OCI-LY3 (cell line): Measurements from ENCODE around the gene AZU1.
"Not testable (repeated sequence)": the region's sequence is repeated elsewhere in the genome, so short reads cannot be mapped to it uniquely, and the experiment has no call there.

Experiments
- H2AFZ ChIP-seq: fragments of 200-600, 300-600 bp; shearing (Covaris generic); 2 replicates; pipeline ENCODE4 v1.6.0; 2014; ENCODE audit warnings: antibody characterized with exemption, low read depth, low read length
- H3K27ac ChIP-seq: fragments of 200-600, 300-600 bp; sonication (generic); 2 replicates; pipeline ENCODE4 v1.5.1; 2014; ENCODE audit warnings: mild to moderate bottlenecking, low read length, moderate library complexity, mixed read lengths
- H3K27me3 ChIP-seq: fragments of 200-600, 300-600 bp; sonication (generic); 2 replicates; pipeline ENCODE4 v1.6.1; 2014; ENCODE audit warnings: low read depth, low read length, mixed read lengths
- H3K36me3 ChIP-seq: fragments of 200-600, 300-600 bp; sonication (generic); replicated peaks from 2 replicates; pipeline ENCODE3; 2014; ENCODE audit warnings: low read depth, low read length, mixed read lengths
- H3K4me1 ChIP-seq: fragments of 300-600, 200-600 bp; sonication (generic); 2 replicates; pipeline ENCODE4 v1.6.1; 2014; ENCODE audit warnings: low read length, mixed read lengths
- H3K4me2 ChIP-seq: fragments of 200-600, 300-600 bp; sonication (generic); 2 replicates; pipeline ENCODE4 v1.6.1; 2014; ENCODE audit warnings: low read length, mixed read lengths
- H3K4me3 ChIP-seq: fragments of 300-600, 200-600 bp; sonication (generic); 2 replicates; pipeline ENCODE4 v1.5.1; 2014; ENCODE audit warnings: antibody characterized with exemption, mild to moderate bottlenecking, low read length, moderate library complexity
- H3K79me2 ChIP-seq: fragments of 300-600, 200-600 bp; shearing (Covaris generic); 2 replicates; pipeline ENCODE4 v1.6.1; 2014; ENCODE audit warnings: mild to moderate bottlenecking, low read length, mixed read lengths
- H3K9ac ChIP-seq: fragments of 300-600, 200-600 bp; shearing (Covaris generic); 2 replicates; pipeline ENCODE4 v1.6.0; 2014; ENCODE audit warnings: mild to moderate bottlenecking, low read length, moderate library complexity
- H3K9me3 ChIP-seq: fragments of 200-600, 300-600 bp; shearing (Covaris generic); 2 replicates; pipeline ENCODE4 v1.6.1; 2014; ENCODE audit warnings: low read length, mixed read lengths; ENCODE audit not compliant: insufficient read depth
- H4K20me1 ChIP-seq: fragments of 200-600, 300-600 bp; sonication (generic); 2 replicates; pipeline ENCODE4 v1.6.1; 2016; ENCODE audit warnings: low read length, mixed read lengths; ENCODE audit not compliant: insufficient read depth
- EZH2phosphoT487 ChIP-seq: fragments of 200-600 bp; shearing (Covaris generic); IDR thresholded peaks from 2 replicates; pipeline ENCODE4 v1.6.1; 2018; ENCODE audit warnings: antibody characterized with exemption, mixed run types, low read depth
- TF ChIP-seq, protein P1 (sequence below): fragments of 200-600, 300-600 bp; sonication (generic); IDR thresholded peaks from 2 replicates; pipeline ENCODE4 v1.5.1; 2014; ENCODE audit warnings: antibody characterized with exemption, low read length, low read depth

Gene AZU1

DNA sequence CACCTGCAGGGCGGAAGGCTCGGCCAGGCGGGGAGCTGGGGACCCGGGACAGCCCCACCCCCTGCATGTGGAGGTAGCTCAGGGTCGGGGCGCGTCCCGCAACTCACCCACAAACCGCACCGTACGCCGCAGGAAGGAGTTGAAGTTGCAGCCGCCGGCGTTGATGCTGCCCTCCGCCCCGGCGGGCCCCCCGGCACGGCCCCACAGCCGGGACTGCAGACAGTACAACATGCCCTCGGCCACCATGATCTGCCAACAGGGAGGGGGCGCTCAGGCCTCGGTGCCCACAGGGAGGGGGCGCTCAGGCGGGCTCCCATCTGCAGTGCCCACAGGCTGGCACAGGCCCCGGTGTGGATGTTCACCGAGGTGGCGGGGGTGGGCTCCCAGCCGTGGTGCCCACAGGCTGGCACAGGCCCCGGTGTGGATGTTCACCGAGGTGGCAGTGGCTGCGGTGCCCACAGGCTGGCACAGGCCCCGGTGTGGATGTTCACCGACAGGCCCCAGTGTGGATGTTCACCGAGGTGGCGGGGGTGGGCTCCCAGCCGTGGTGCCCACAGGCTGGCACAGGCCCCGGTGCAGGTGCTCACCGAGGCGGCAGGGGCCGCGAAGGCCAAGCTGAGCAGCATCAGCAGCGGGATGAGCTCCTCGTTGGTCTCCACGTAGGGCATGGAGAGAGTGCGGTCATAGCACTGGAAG, 12.4 kb upstream of the AZU1 start:
- no peak overlapping the region for H3K4me3 ChIP-seq
- peaks cover 16% of the 10 kb centered on the region for H4K20me1 ChIP-seq
- no peak overlapping the region for H3K27ac ChIP-seq
- no peak overlapping the region for H2AFZ ChIP-seq
- no peaks in the 10 kb centered on the region for H3K4me1 ChIP-seq
- H3K27me3 ChIP-seq = no peaks in the 10 kb centered on the region
- no peak overlapping the region for H3K4me2 ChIP-seq
- no peak for TF ChIP-seq EZH2phosphoT487
- TF ChIP-seq, protein P1, sequence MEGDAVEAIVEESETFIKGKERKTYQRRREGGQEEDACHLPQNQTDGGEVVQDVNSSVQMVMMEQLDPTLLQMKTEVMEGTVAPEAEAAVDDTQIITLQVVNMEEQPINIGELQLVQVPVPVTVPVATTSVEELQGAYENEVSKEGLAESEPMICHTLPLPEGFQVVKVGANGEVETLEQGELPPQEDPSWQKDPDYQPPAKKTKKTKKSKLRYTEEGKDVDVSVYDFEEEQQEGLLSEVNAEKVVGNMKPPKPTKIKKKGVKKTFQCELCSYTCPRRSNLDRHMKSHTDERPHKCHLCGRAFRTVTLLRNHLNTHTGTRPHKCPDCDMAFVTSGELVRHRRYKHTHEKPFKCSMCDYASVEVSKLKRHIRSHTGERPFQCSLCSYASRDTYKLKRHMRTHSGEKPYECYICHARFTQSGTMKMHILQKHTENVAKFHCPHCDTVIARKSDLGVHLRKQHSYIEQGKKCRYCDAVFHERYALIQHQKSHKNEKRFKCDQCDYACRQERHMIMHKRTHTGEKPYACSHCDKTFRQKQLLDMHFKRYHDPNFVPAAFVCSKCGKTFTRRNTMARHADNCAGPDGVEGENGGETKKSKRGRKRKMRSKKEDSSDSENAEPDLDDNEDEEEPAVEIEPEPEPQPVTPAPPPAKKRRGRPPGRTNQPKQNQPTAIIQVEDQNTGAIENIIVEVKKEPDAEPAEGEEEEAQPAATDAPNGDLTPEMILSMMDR = no peak
- H3K79me2 ChIP-seq = no peaks in the 10 kb centered on the region
- H3K36me3 ChIP-seq = peaks cover 55% of the 10 kb centered on the region
- H3K9me3 ChIP-seq = no peaks in the 10 kb centered on the region
- H3K9ac ChIP-seq = no peak overlapping the region

DNA sequence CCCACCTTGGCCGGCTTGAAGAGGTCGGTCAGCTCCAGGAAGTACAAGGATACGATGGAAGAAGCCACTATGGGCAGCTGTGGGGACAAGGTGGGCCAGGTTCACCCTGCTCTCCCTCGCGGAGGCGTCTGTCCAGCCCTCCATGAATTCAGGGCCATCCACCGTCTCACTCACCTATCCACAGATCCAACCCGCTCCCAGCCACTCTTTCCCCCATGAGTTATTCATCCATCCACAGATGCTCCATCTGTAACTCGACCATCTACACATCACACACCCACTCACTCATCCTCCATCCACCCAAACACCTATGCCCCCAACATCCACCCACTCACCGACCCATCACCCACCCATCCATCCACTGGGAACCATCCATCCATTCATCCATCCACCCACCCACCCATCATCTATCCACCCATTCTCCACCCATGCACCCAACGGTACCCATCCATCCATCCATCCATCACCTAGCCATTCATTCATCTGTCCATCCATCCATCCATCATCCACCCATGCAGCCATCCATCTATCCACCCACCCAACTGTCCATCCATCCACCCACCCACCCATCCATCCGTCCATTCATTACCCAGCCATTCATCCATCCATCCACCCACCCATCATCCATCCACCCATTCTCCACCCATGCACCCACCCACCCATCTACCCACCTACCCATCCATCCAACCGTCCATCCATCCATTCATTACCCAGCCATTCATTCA, 11.7 kb upstream of the AZU1 start:
- Histone ChIP-seq H3K4me2 (no peak overlapping the region), H3K4me1 (no peaks in the 10 kb centered on the region), H3K9ac (no peak overlapping the region), H4K20me1 (peaks cover 9% of the 10 kb centered on the region), H3K9me3 (no peaks in the 10 kb centered on the region), H3K27ac (no peak overlapping the region), H3K79me2 (no peaks in the 10 kb centered on the region), H2AFZ (no peak overlapping the region), H3K27me3 (no peaks in the 10 kb centered on the region), H3K4me3 (no peak overlapping the region), H3K36me3 (peaks cover 48% of the 10 kb centered on the region)
- no peak for TF ChIP-seq EZH2phosphoT487
- TF ChIP-seq, protein P1 = no peak

DNA sequence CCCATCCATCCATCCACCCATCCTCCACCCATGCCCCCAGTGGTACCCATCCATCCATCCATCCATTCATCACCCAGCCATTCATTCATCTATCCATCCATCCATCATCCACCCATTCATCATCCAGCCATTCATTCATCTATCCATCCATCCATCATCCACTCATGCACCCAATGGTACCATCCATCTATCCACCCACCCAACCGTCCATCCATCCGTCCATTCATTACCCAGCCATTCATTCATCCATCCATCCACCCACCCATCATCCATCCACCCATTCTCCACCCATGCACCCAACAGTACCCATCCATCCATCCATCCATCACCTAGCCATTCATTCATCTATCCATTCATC, 11.2 kb upstream of the AZU1 start:
- no peak for TF ChIP-seq EZH2phosphoT487
- TF ChIP-seq, protein P1 = no peak
- Histone ChIP-seq H3K36me3 (peaks cover 42% of the 10 kb centered on the region), H3K9me3 (no peaks in the 10 kb centered on the region), H3K27ac (no peak overlapping the region), H3K4me3 (no peak overlapping the region), H3K4me2 (no peak overlapping the region), H3K27me3 (no peaks in the 10 kb centered on the region), H3K4me1 (no peaks in the 10 kb centered on the region), H2AFZ (no peak overlapping the region), H4K20me1 (peaks cover 7% of the 10 kb centered on the region), H3K9ac (no peak overlapping the region), H3K79me2 (no peaks in the 10 kb centered on the region)

DNA sequence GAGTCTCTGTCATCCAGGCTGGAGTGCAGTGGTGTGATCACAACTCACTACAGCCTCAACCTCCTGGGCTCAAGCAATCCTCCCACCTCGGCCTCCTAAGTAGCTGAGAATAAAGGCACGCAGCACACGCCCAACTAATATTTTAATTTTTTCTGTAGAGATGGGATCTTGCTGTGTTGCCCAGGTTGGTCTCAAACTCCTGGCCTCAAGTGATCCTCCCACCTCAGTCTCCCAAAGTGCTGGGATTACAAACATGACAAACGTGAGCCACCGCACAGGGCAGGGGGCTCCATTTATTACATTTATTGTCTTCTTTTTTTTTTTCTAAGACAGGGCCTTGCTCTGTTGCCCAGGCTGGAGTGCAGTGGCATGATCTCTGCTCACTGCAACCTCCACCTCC, 7.4 kb upstream of the AZU1 start:
- not testable (repeated sequence) for H3K27me3 ChIP-seq, H3K4me2 ChIP-seq, H3K4me1 ChIP-seq, H3K9ac ChIP-seq, H3K27ac ChIP-seq, H4K20me1 ChIP-seq, H2AFZ ChIP-seq, H3K9me3 ChIP-seq, H3K79me2 ChIP-seq, H3K4me3 ChIP-seq
- H3K36me3 ChIP-seq = peaks cover 10% of the 10 kb centered on the region
